Rectal smooth muscle tissue (tissue), 1 donor: ENCODE results near the gene FXYD7.

Experiments
- H3K27ac ChIP-seq: one replicate; pipeline ENCODE4 v1.7.0; 2013; ENCODE audit warnings: low read depth, low read length, inconsistent platforms
- H3K27me3 ChIP-seq: one replicate; pipeline ENCODE4 v1.7.0; 2013; ENCODE audit warnings: low read length; ENCODE audit not compliant: control insufficient read depth, insufficient read depth
- H3K36me3 ChIP-seq: one replicate; pipeline ENCODE4 v1.7.0; 2013; ENCODE audit warnings: low read length; ENCODE audit not compliant: control insufficient read depth, insufficient read depth
- H3K4me1 ChIP-seq: one replicate; pipeline ENCODE4 v1.7.0; 2013; ENCODE audit warnings: low read length; ENCODE audit not compliant: control insufficient read depth, insufficient read depth
- H3K4me3 ChIP-seq: one replicate; pipeline ENCODE4 v1.7.0; 2013; ENCODE audit warnings: low read length
- H3K9ac ChIP-seq: one replicate; pipeline ENCODE4 v1.7.0; 2013; ENCODE audit warnings: low read length

Gene FXYD7

DNA sequence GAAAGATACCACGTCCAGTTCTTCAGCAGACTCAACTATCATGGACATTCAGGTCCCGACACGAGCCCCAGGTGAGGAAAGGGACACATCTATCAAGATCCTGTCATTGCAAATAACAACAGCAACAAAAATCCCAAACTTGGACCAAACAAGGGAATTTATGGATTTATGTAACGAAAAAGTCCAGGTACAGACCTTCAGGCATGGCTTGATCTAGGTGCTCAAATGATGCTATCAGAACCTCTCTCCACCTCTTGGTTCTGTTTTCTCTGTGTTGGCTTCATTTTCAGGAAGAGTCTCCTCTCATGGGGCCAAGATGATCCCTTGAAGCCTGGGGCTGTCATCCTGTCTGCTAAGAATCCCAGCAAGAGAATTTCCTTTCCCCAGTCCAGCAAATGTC, 14.4 kb downstream of the FXYD7 start:
- Histone ChIP-seq H3K36me3 (peaks cover 2% of the 10 kb centered on the region), H3K9ac (no peak overlapping the region), H3K27ac (no peak overlapping the region), H3K27me3 (peaks cover 12% of the 10 kb centered on the region), H3K4me3 (no peak overlapping the region), H3K4me1 (no peaks in the 10 kb centered on the region)

DNA sequence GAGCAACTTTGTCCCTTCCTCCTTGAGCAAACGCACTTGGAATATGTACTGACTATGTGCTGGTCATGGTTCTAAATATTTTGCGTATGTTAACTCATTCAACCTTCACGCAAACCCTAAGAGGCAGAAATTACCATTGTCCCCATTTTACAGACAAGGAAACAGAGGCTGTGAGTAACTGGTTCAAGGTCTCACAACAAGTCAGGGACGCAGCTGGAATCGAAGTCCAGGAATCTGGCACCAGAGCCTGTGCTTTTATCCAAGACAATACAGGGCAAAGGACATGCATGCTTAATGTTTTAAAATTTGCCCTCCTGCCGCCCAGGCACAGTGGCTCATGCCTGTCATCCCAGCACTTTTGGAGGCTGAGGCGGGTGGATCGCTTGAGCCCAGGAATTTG, 16.6 kb downstream of the FXYD7 start:
- Histone ChIP-seq H3K9ac (no peak overlapping the region), H3K4me1 (no peaks in the 10 kb centered on the region), H3K36me3 (peaks cover 14% of the 10 kb centered on the region), H3K27ac (no peak overlapping the region), H3K27me3 (peaks cover 6% of the 10 kb centered on the region), H3K4me3 (no peak overlapping the region)

DNA sequence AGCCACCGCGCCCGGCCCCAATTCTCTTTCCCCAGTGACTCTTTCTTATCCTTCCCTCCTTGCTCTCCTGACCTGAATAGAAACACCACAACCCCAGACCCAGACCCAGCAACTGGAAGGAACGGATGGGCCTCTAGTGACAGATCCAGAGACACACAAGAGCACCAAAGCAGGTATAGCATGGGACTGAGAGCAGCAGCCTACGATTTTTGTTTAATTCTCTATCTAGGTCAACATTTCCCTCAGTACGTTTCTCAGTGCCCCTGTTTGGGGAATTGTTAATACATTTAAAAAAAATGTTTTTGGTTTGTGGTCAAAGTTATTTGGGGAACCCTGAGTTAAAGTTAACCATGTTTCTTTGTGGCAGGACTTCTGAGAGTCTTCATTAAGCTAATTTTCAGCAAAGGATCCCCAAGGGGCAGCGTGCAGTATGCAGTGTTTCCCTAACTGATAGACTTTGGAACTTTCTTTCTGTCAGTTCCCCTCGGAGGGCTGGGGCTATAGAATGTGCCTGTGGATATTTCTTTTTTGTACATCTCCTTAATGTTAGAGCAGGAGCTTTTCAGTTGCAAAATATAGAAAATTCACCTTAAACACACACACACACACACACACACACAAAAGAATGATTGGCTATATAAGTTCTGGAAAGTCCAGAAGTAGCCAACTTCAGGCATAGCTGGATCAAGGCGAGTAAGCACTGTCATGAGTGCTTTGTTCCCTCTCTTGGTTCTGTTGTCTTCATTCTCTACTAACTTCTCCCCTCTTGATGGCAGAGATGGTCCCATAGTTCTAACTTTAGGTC, 17.8 kb downstream of the FXYD7 start:
- Histone ChIP-seq H3K36me3 (peaks cover 15% of the 10 kb centered on the region), H3K27ac (no peak overlapping the region), H3K27me3 (no peaks in the 10 kb centered on the region), H3K9ac (no peak overlapping the region), H3K4me1 (no peaks in the 10 kb centered on the region), H3K4me3 (no peak overlapping the region)

DNA sequence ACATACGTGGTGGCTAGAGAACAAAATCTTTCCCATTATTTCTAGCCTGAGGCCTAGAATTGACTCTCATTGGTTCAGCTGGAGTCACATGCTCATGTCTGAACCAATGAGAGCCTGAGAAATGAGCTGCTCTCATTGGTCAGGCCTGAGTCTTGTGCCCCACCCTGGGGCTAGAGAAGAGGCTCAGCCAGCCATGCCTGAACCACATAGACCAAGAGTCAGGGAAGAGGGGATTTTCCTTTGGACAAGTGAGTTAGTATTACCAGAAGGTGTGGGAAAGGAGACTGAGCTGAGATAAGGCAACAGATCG, 18.3 kb downstream of the FXYD7 start:
- H3K9ac ChIP-seq, result no peak overlapping the region
- no peaks in the 10 kb centered on the region for H3K27me3 ChIP-seq
- peaks cover 19% of the 10 kb centered on the region for H3K36me3 ChIP-seq
- no peak overlapping the region for H3K27ac ChIP-seq
- no peak overlapping the region for H3K4me3 ChIP-seq
- H3K4me1 ChIP-seq, result no peaks in the 10 kb centered on the region

DNA sequence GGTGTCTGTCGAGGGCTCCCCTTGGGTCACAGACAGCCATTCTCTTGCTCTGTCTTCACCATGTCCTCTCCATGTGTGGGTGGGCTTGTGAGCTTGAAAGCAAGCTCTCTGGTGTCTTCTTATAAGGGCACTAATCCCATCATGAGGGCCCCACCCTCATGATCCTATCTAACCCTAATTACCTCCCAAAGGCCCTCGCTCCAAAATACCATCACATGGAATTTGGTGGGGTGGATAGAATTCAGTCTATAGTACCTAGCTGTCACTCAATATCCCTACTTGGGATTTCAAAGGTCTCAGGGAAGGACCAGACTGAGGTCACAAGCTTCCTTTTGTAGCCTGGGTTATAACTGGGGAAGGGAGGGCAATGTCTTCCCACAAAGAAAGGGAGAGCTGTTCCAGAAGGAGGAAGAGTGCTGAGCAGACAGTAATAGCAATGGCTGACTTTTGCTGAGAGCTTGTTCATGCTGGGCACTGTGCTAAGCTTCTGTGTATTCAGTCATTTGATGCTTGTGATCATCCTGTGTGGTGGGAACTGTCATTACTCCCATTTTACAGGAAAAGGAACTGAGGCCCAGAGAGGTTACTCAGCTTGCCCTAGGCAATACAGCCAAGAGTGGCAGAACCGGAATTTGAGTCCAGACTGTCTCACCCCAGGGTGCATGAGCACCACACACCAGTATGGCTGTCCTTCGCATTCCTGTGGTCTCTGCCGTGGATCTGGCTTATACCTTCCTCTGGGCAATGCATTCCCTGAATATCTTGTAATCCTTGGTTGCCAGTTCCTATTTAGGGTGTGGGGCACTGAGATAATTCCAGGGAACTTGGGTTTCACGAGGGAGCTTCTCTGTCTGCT, 19.6 kb downstream of the FXYD7 start:
- Histone ChIP-seq H3K27ac (no peak overlapping the region), H3K4me3 (no peak overlapping the region), H3K27me3 (no peaks in the 10 kb centered on the region), H3K9ac (no peak overlapping the region), H3K36me3 (peaks cover 19% of the 10 kb centered on the region), H3K4me1 (no peaks in the 10 kb centered on the region)

DNA sequence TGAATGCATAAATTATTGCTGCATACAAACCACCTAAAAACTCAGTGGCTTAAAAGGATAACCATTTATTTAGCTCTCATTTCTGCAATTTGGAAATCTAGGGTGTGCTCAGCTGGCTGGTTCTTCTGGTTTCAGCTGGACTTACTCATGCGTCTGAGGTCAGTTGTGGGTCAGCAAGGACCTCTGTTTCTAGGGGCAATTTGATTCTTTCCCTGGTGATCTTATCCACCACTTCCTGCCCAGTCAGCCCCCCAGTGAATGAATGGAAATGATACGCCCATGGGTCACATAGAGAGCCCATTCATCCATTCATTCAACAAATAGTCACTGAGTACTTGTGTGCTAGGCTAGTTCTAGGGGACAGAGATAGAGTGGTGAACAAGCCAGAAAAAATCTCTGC, 21.4 kb downstream of the FXYD7 start:
- Histone ChIP-seq H3K9ac (no peak overlapping the region), H3K36me3 (peaks cover 17% of the 10 kb centered on the region), H3K27me3 (no peaks in the 10 kb centered on the region), H3K4me3 (no peak overlapping the region), H3K27ac (no peak overlapping the region), H3K4me1 (no peaks in the 10 kb centered on the region)

DNA sequence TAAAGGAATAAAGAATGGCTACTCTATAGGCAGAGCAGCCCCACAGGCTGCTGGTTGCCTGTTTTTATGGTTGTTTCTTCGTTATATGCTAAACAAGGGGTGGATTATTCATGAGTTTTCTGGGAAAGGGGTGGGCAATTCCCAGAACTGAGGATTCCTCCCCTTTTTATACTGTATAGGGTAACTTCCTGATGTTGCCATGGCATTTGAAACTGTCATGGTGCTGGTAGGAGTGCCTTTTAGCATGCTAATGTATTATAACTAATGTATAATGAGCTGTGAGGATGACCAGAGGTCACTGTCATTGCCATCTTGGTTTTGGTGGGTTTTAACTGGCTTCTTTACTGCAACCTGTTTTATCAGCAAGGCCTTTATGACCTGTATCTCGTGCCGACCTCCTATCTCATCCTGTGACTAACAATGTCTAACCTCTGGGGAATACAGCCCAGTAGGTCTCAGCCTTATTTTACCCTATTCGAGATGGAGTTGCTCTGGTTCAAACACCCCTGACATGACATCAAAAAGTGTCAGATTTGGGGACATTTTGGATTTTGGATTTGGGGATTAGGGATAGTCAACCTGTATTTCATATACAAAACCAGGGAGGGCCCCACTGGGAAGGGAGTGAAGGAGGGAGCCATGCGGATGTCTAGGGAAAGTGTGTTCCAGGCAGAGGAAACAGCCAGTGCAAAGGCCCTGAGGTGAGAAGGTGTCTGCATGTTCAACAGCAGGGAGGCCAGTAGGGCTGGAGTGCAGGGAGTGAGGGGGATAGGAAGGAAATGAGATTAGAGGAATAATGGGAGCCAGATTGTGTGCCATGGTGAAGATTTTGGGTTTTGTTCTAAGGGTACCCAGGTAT, 22.4 kb downstream of the FXYD7 start:
- Histone ChIP-seq H3K27me3 (no peaks in the 10 kb centered on the region), H3K4me1 (no peaks in the 10 kb centered on the region), H3K4me3 (no peak overlapping the region), H3K9ac (no peak overlapping the region), H3K36me3 (peaks cover 17% of the 10 kb centered on the region), H3K27ac (no peak overlapping the region)

DNA sequence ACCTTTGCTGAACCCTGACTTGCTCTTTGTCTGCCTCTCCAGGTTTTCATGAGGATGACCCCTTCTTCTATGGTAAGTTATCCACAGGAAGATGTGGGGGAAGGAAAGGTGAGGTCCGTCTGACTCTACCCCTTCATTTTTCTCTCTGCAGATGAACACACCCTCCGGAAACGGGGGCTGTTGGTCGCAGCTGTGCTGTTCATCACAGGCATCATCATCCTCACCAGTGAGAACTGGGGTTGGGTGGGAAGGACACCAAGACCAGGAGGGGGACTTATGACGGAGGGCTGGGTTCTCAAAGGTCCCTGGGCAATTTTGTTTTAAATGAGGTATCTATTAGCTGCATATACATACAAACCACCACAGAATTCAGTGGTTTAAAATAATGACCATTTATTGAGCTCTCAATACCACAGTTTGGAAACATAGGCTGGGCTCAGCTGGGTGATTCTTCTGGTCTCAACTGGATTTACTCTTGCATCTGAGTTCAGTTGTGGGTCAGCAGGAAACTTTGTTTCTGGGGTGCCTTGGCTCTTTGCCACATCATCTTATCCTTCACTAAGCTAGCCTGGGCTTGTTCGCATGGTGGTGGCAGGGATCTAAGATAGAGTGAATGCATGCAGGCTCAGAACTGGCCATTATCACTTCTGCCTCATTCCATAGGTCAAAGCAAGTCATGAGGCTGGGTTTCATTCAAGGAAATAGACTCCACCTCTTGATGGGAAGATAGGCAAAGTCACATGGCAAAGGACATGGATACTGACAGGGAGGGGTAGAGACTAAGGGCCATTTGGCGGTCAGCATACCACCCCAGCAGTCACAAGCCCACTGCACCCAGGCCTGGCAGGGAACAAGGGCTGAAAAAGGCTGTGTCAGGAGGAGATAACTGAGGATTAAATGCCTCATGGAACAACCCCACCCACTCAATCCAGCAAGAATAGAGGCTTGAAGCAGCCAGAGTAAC, 23.3 kb downstream of the FXYD7 start:
- Histone ChIP-seq H3K27me3 (no peaks in the 10 kb centered on the region), H3K36me3 (peaks cover 17% of the 10 kb centered on the region), H3K4me1 (no peaks in the 10 kb centered on the region), H3K9ac (no peak overlapping the region), H3K4me3 (no peak overlapping the region), H3K27ac (no peak overlapping the region)

DNA sequence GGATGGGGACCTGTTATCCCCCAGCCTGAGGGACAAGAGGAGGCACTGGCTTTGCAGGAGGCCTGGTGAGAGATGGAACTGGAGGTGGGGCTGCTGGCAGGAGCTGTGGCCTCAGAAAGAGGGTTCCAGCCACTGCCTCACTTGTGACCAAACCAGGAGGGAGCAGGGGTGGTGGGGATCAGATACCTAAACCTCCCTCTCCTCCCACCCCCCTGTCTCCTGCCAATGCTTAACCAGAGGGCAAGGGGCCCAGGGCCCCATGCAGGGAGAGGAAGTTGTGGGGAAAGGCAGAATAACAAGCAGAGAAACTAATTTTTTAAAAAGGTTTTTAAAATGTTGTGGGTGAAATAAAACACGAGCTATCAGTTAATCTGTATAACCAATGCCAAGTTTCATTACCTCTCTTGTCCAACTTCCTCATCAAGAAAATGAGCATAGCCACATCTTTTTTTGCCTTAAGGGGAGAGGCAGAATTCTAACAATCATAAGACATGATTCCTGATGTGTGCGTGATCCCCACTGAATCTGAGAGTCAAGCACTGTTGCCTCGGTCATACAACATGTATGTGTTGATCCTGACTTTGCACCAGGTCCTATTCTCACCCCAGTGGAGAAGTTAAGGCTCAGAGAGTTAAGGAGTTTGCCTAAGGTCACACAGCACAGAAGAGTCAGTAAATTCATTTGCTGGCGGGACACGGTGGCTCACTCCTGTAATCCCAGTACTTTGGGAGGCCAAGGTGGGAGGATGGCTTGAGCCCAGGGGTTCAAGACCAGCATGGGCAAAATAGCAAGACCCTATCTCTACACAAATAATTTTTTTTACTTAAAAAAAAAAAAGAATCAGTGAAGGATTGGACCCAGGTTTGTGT, 24.4 kb downstream of the FXYD7 start:
- Histone ChIP-seq H3K27me3 (no peaks in the 10 kb centered on the region), H3K4me3 (no peak overlapping the region), H3K36me3 (peaks cover 16% of the 10 kb centered on the region), H3K4me1 (no peaks in the 10 kb centered on the region), H3K27ac (no peak overlapping the region), H3K9ac (no peak overlapping the region)

DNA sequence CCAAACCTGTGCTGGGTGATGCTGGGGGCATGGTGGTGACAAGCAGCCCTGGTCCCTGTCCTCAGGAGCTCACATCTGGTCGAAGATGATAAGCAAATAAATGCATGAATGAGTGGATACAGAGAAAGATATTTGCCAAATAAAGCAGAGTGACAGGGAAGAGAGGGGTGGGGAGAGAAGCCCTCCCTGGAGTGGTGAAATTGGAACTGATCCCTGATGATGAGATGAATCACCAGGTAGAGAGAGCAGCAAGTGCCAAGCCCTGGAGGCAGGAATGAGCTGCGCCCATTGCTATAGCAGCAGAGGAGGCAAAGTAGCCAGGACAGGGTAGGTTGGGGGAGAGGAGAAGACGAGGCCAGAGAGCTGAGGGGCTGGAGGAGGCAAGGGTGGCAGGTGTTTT, 25.1 kb downstream of the FXYD7 start:
- Histone ChIP-seq H3K27me3 (no peaks in the 10 kb centered on the region), H3K36me3 (peaks cover 10% of the 10 kb centered on the region), H3K4me3 (no peak overlapping the region), H3K9ac (no peak overlapping the region), H3K27ac (no peak overlapping the region), H3K4me1 (no peaks in the 10 kb centered on the region)
